ENCODE results near the gene CRB2. TPM values are rescaled to one million over a fixed set of nuclear protein-coding genes. Genes with fewer than 3 reads are reported as not detected.

The CRB2 gene
- total RNA-seq, 2 experiments from 2014 or later: 0.03 TPM; not detected in 1

- no peak overlapping the region for H3K27ac Mint-ChIP-seq
- ChIA-PET POLR2A (no interaction called here), CTCF (no interaction called here)
- H3K4me1 Mint-ChIP-seq: peaks cover 4% of the 10 kb centered on the region
- DNase-seq: no peak
- no peaks in the 10 kb centered on the region for H3K36me3 Mint-ChIP-seq (ENCODE audit: low read depth)
- H3K9me3 Mint-ChIP-seq: no peaks in the 10 kb centered on the region
- H3K4me3 Mint-ChIP-seq: no peak overlapping the region
- peaks cover 37% of the 10 kb centered on the region for H3K27me3 Mint-ChIP-seq
These were observed 20.4 kb downstream of the CRB2 start for GRCh38 chr9:123376218-123377071.

GRCh38 chr9:123377211-123377971 is 21.4 kb downstream of the CRB2 start:
- ChIA-PET CTCF (interaction anchor here (0.5 kb wide), 1 partner anchor 14 kb away, joined by 3 read pairs; no protein-coding TSS in a partner anchor), POLR2A (no interaction called here)
- Mint-ChIP-seq H3K4me3 (no peak overlapping the region), H3K4me1 (peaks cover 3% of the 10 kb centered on the region), H3K36me3 (ENCODE audit: low read depth) (no peaks in the 10 kb centered on the region), H3K9me3 (no peaks in the 10 kb centered on the region), H3K27me3 (peaks cover 28% of the 10 kb centered on the region), H3K27ac (no peak overlapping the region)
- no peak for DNase-seq

- Mint-ChIP-seq H3K9me3 (no peaks in the 10 kb centered on the region), H3K4me1 (no peaks in the 10 kb centered on the region), H3K27ac (no peak overlapping the region), H3K36me3 (ENCODE audit: low read depth) (no peaks in the 10 kb centered on the region), H3K27me3 (peaks cover 23% of the 10 kb centered on the region), H3K4me3 (no peak overlapping the region)
- no peak for DNase-seq
- POLR2A ChIA-PET: no interaction called here
- CTCF ChIA-PET: interaction anchor here (0.5 kb wide), 1 partner anchor 13 kb away, joined by 3 read pairs; no protein-coding TSS in a partner anchor
These were observed 22.0 kb downstream of the CRB2 start for GRCh38 chr9:123378025-123378424.

GRCh38 chr9:123378956-123379660 is 23.1 kb downstream of the CRB2 start:
- ChIA-PET CTCF (no interaction called here), POLR2A (no interaction called here)
- no peaks in the 10 kb centered on the region for H3K9me3 Mint-ChIP-seq
- H3K27me3 Mint-ChIP-seq: peaks cover 19% of the 10 kb centered on the region
- no peak overlapping the region for H3K4me3 Mint-ChIP-seq
- no peaks in the 10 kb centered on the region for H3K36me3 Mint-ChIP-seq (ENCODE audit: low read depth)
- no peak for DNase-seq
- no peaks in the 10 kb centered on the region for H3K4me1 Mint-ChIP-seq
- H3K27ac Mint-ChIP-seq: no peak overlapping the region

GRCh38 chr9:123380852-123381705 is 25.1 kb downstream of the CRB2 start:
- H3K9me3 Mint-ChIP-seq: no peaks in the 10 kb centered on the region
- no peak for DNase-seq
- H3K27ac Mint-ChIP-seq: no peak overlapping the region
- ChIA-PET CTCF (interaction anchor here (0.8 kb wide), 1 partner anchor 26 kb away, joined by 3 read pairs; no protein-coding TSS in a partner anchor), POLR2A (no interaction called here)
- H3K27me3 Mint-ChIP-seq: peaks cover 5% of the 10 kb centered on the region
- H3K4me3 Mint-ChIP-seq: no peak overlapping the region
- no peaks in the 10 kb centered on the region for H3K4me1 Mint-ChIP-seq
- no peaks in the 10 kb centered on the region for H3K36me3 Mint-ChIP-seq (ENCODE audit: low read depth)

- no peaks in the 10 kb centered on the region for H3K27me3 Mint-ChIP-seq
- H3K9me3 Mint-ChIP-seq: no peaks in the 10 kb centered on the region
- no peaks in the 10 kb centered on the region for H3K36me3 Mint-ChIP-seq (ENCODE audit: low read depth)
- ChIA-PET CTCF (interaction anchor here (1.6 kb wide), 1 partner anchor 28 kb away, joined by 7 read pairs; no protein-coding TSS in a partner anchor), POLR2A (no interaction called here)
- no peaks in the 10 kb centered on the region for H3K4me1 Mint-ChIP-seq
- no peak for DNase-seq
- H3K27ac Mint-ChIP-seq: no peak overlapping the region
- no peak overlapping the region for H3K4me3 Mint-ChIP-seq
These were observed 26.9 kb downstream of the CRB2 start for GRCh38 chr9:123382653-123383511.

GRCh38 chr9:123383512-123384170 is 27.6 kb downstream of the CRB2 start:
- Mint-ChIP-seq H3K9me3 (no peaks in the 10 kb centered on the region), H3K4me1 (no peaks in the 10 kb centered on the region), H3K36me3 (ENCODE audit: low read depth) (no peaks in the 10 kb centered on the region), H3K27me3 (no peaks in the 10 kb centered on the region), H3K27ac (no peak overlapping the region), H3K4me3 (no peak overlapping the region)
- CTCF ChIA-PET: interaction anchor here (1.6 kb wide), 1 partner anchor 29 kb away, joined by 7 read pairs; no protein-coding TSS in a partner anchor
- POLR2A ChIA-PET: no interaction called here
- DNase-seq: no peak

- no peak overlapping the region for H3K27ac Mint-ChIP-seq
- no peaks in the 10 kb centered on the region for H3K9me3 Mint-ChIP-seq
- no peaks in the 10 kb centered on the region for H3K27me3 Mint-ChIP-seq
- no peak for DNase-seq
- ChIA-PET CTCF (interaction anchor here (4.5 kb wide), 1 partner anchor 33 kb away, joined by 28 read pairs; the partner anchor contains the start of gene CRB2), POLR2A (no interaction called here)
- no peak overlapping the region for H3K4me3 Mint-ChIP-seq
- no peaks in the 10 kb centered on the region for H3K4me1 Mint-ChIP-seq
- no peaks in the 10 kb centered on the region for H3K36me3 Mint-ChIP-seq (ENCODE audit: low read depth)
These were observed 31.7 kb downstream of the CRB2 start for GRCh38 chr9:123387686-123388085.

GRCh38 chr9:123389070-123389469 is 33.1 kb downstream of the CRB2 start:
- no peaks in the 10 kb centered on the region for H3K4me1 Mint-ChIP-seq
- ChIA-PET CTCF (no interaction called here), POLR2A (no interaction called here)
- no peaks in the 10 kb centered on the region for H3K36me3 Mint-ChIP-seq (ENCODE audit: low read depth)
- H3K4me3 Mint-ChIP-seq: no peak overlapping the region
- no peaks in the 10 kb centered on the region for H3K9me3 Mint-ChIP-seq
- no peak for DNase-seq
- H3K27ac Mint-ChIP-seq: no peak overlapping the region
- H3K27me3 Mint-ChIP-seq: no peaks in the 10 kb centered on the region

- H3K27ac Mint-ChIP-seq: no peak overlapping the region
- POLR2A ChIA-PET: no interaction called here
These were observed 33.7 kb downstream of the CRB2 start for GRCh38 chr9:123389698-123390097.

GRCh38 chr9:123390337-123391135 is 34.5 kb downstream of the CRB2 start:
- ChIA-PET CTCF (no interaction called here), POLR2A (no interaction called here)
- Mint-ChIP-seq H3K9me3 (no peaks in the 10 kb centered on the region), H3K27me3 (no peaks in the 10 kb centered on the region), H3K36me3 (ENCODE audit: low read depth) (no peaks in the 10 kb centered on the region), H3K4me1 (no peaks in the 10 kb centered on the region), H3K4me3 (no peak overlapping the region), H3K27ac (no peak overlapping the region)
- no peak for DNase-seq

More at GRCh38 chr9:123389698-123390097, 33.7 kb downstream of the CRB2 start:
- H3K9me3 Mint-ChIP-seq: no peaks in the 10 kb centered on the region
- H3K4me1 Mint-ChIP-seq: no peaks in the 10 kb centered on the region
- H3K36me3 Mint-ChIP-seq (ENCODE audit: low read depth): no peaks in the 10 kb centered on the region
- DNase-seq: no peak
- CTCF ChIA-PET: no interaction called here
- H3K4me3 Mint-ChIP-seq: no peak overlapping the region
- no peaks in the 10 kb centered on the region for H3K27me3 Mint-ChIP-seq
